Sigmoid colon (tissue), 4 donors: Measurements from ENCODE around the gene CHDH.

Experiments used
- EP300 ChIP-seq, 4 donors: sonication (generic); formaldehyde crosslinking; IDR thresholded peaks; one replicate each; pipeline ENCODE4 v1.6.1; 2017; ENCODE audit warnings: antibody characterized with exemption in 4 of 4
- POLR2A ChIP-seq, 2 donors: fragments of 450-650 bp; IDR thresholded peaks; one replicate each; pipeline ENCODE4 v1.6.1; 2016; ENCODE audit warnings: antibody characterized with exemption in 2 of 2, mild to moderate bottlenecking in 2 of 2, moderate library complexity in 2 of 2
- POLR2AphosphoS5 ChIP-seq, 4 donors: sonication (generic); formaldehyde crosslinking; IDR thresholded peaks; one replicate each; pipeline ENCODE4 v1.6.1; 2017; ENCODE audit warnings: antibody characterized with exemption in 4 of 4
- TF ChIP-seq, protein P1 (sequence below), 4 experiments: fragments of 450-650 bp in 3 of 4; fragments of 200-600 bp in 1 of 4; IDR thresholded peaks; one replicate each; pipeline ENCODE4 v1.5.1; 2016 to 2019; ENCODE audit warnings: antibody characterized with exemption in 4 of 4, mild to moderate bottlenecking in 3 of 4, moderate library complexity in 2 of 4

DNA sequence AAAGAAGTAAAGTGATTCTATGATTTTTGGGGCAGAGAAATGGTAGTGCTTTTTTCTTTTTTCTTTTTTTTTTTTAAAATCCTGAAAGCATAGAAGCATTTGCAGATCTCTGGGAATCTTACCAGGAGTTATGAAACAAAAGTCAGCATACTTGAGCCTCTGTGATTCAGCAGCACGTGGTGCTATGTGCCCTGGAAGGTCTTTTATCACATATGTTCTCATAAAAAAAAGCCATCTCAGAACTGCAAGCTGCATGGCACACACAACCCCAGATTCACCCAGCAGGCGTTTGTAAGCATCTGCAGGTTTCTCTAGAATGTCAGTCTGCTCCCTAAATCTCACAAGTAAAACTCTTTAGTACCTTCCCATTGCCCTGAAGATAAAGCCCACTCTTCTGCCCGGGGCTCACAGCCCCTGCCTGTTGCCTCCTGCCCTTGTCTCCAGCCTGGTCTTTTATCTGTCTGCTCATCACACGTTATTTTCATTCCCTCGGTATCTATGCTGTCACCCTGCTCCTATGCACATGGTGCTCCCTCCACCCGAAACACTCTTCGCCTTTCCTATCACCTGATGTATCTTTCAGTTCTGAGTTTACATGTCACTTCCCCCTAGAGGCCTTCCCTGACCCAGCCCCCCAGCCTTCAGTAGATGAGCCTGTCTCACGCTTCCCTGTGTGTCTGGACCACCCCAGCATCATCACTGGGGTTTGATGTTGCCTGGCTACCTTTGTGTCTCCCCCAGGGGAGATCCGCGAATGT, 72.4 kb downstream of the CHDH start:
- no peak for TF ChIP-seq POLR2A (IDR thresholded peaks at IDR 0.05)
- TF ChIP-seq, protein P1, sequence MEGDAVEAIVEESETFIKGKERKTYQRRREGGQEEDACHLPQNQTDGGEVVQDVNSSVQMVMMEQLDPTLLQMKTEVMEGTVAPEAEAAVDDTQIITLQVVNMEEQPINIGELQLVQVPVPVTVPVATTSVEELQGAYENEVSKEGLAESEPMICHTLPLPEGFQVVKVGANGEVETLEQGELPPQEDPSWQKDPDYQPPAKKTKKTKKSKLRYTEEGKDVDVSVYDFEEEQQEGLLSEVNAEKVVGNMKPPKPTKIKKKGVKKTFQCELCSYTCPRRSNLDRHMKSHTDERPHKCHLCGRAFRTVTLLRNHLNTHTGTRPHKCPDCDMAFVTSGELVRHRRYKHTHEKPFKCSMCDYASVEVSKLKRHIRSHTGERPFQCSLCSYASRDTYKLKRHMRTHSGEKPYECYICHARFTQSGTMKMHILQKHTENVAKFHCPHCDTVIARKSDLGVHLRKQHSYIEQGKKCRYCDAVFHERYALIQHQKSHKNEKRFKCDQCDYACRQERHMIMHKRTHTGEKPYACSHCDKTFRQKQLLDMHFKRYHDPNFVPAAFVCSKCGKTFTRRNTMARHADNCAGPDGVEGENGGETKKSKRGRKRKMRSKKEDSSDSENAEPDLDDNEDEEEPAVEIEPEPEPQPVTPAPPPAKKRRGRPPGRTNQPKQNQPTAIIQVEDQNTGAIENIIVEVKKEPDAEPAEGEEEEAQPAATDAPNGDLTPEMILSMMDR (IDR thresholded peaks at IDR 0.05): no peak
- TF ChIP-seq EP300 (IDR thresholded peaks at IDR 0.05): no peak
- TF ChIP-seq POLR2AphosphoS5 (IDR thresholded peaks at IDR 0.05): peak in 1 of 4 donors; percentile 41
